ENCODE results near the gene TPD52L1. TPM values are rescaled to one million over a fixed set of nuclear protein-coding genes. Genes with fewer than 3 reads are reported as not detected.

Gene TPD52L1
- total and polyA plus RNA-seq, 2 of the 4 experiments (the other 2 are of a cell fraction): 10.2 to 13.5 TPM

GRCh38 chr6:125211352-125211751 lies 57.8 kb downstream of the TPD52L1 start:
- no peak for DNase-seq
- Histone ChIP-seq H2BK120ac (ENCODE audit: low read depth, low read length) (no peak overlapping the region), H3K4me3 (ENCODE audit: insufficient read depth, low read depth, low read length) (no peak overlapping the region), H3K27ac (ENCODE audit: insufficient read depth, low read length) (no peak overlapping the region), H3K4me2 (ENCODE audit: low read depth, low read length) (no peak overlapping the region), H2BK5ac (ENCODE audit: low read depth, low read length, poor library complexity, severe bottlenecking) (no peak overlapping the region), H4K91ac (ENCODE audit: insufficient read depth, low read depth, low read length) (no peak overlapping the region), H3K79me1 (ENCODE audit: low read depth in 1 of 2, low read length in 2 of 2) (no peaks in the 10 kb centered on the region), H2BK20ac (ENCODE audit: low read depth, low read length) (no peak overlapping the region), H3K18ac (ENCODE audit: low read depth, low read length) (no peak overlapping the region), H3K27me3 (ENCODE audit: control insufficient read depth, insufficient read depth, low read length) (no peaks in the 10 kb centered on the region), H2AFZ (replicated peaks; ENCODE audit: low read length, poor library complexity) (no peak overlapping the region), H2AK5ac (ENCODE audit: low read depth, low read length) (no peak overlapping the region), H3K9me3 (ENCODE audit: control insufficient read depth, insufficient read depth, low read length) (no peaks in the 10 kb centered on the region), H3K36me3 (ENCODE audit: control insufficient read depth, insufficient read depth, low read length) (no peaks in the 10 kb centered on the region), H4K8ac (ENCODE audit: low read depth in 2 of 2, low read length in 2 of 2) (no peak overlapping the region), H3K56ac (ENCODE audit: extremely low read depth, insufficient read depth, low read length) (no peak overlapping the region), H3K4ac (ENCODE audit: low read depth, low read length) (no peak overlapping the region), H3K4me1 (ENCODE audit: control insufficient read depth, insufficient read depth, low read length) (peaks cover 2% of the 10 kb centered on the region; the same call in 1 of the 2 replicates), H4K20me1 (ENCODE audit: insufficient read depth, low read length) (no peaks in the 10 kb centered on the region), H3K9me1 (ENCODE audit: insufficient read depth, low read length) (no peaks in the 10 kb centered on the region), H3K23ac (ENCODE audit: low read depth, low read length) (no peak overlapping the region), H3K14ac (replicated peaks; ENCODE audit: low read depth, low read length) (no peak overlapping the region), H3K9ac (ENCODE audit: low read depth, low read length) (no peak overlapping the region), H4K5ac (ENCODE audit: low read depth, low read length) (no peak overlapping the region), H2BK15ac (ENCODE audit: low read depth, low read length) (no peak overlapping the region), H2AK9ac (replicated peaks; ENCODE audit: low read depth, low read length, poor library complexity) (no peak overlapping the region)
- no peak for TF ChIP-seq ELK1 (IDR thresholded peaks at IDR 0.05; ENCODE audit: borderline replicate concordance, low read depth, low read length)
- no peak for TF ChIP-seq RFX5 (IDR thresholded peaks at IDR 0.05; ENCODE audit: low read depth, low read length)
- TF ChIP-seq MAZ (IDR thresholded peaks at IDR 0.05; ENCODE audit: borderline replicate concordance, low read depth, low read length): no peak
- TF ChIP-seq CEBPB (IDR thresholded peaks at IDR 0.05; ENCODE audit: low read depth, low read length): no peak
- no peak for TF ChIP-seq MXI1 (IDR thresholded peaks at IDR 0.05; ENCODE audit: borderline replicate concordance, low read depth, low read length)
- no peak for TF ChIP-seq POLR2A (IDR thresholded peaks at IDR 0.05; ENCODE audit: low read depth, low read length)
- TF ChIP-seq FOS (IDR thresholded peaks at IDR 0.05; ENCODE audit: low read depth, low read length): no peak
- TF ChIP-seq CTCF (conservative IDR thresholded peaks at IDR 0.05; ENCODE audit: low read depth, low read length): no peak
- no peak for TF ChIP-seq SMC3 (IDR thresholded peaks at IDR 0.05; ENCODE audit: low read depth, low read length)
- TF ChIP-seq BHLHE40 (IDR thresholded peaks at IDR 0.05; ENCODE audit: low read depth, low read length): no peak
- TF ChIP-seq USF2 (IDR thresholded peaks at IDR 0.05; ENCODE audit: low read depth, low read length): no peak
- no peak for TF ChIP-seq CHD1 (IDR thresholded peaks at IDR 0.05; ENCODE audit: low read depth, low read length)
- no peak for TF ChIP-seq NFE2L2 (IDR thresholded peaks at IDR 0.05; ENCODE audit: low read depth, low read length)
- no peak for TF ChIP-seq MAFK (IDR thresholded peaks at IDR 0.05; ENCODE audit: low read depth, low read length)
- no peak for ATAC-seq (ENCODE audit: low read depth)
- in situ Hi-C loops (cut with MboI; ENCODE audit: low sequenced_read_pairs): no loop called here
- intact Hi-C loops (cut with micrococcal nuclease): no loop called here
- no CpG with 5 or more reads among the region's 6 CpGs for WGBS, 2 experiments (ENCODE audit: extremely low coverage in 2 of 2, insufficient read length in 1 of 2)
- CTCF ChIA-PET: no interaction called here
- POLR2A ChIA-PET (ENCODE audit: unreplicated experiment): no interaction called here
- dilution Hi-C loops (cut with HindIII; ENCODE audit: low sequenced_read_pairs, unreplicated experiment): no loop called here
- no TSS peak for BruUV-seq (replicated peaks)

Data from IMR-90 (cell line).